Measurements from ENCODE around the gene CTDSPL. TPM values are rescaled to one million over a fixed set of nuclear protein-coding genes. Genes with fewer than 3 reads are reported as not detected.

The CTDSPL gene
- total RNA-seq, 1 experiment from 2014 or later = 81.9 TPM

DNA sequence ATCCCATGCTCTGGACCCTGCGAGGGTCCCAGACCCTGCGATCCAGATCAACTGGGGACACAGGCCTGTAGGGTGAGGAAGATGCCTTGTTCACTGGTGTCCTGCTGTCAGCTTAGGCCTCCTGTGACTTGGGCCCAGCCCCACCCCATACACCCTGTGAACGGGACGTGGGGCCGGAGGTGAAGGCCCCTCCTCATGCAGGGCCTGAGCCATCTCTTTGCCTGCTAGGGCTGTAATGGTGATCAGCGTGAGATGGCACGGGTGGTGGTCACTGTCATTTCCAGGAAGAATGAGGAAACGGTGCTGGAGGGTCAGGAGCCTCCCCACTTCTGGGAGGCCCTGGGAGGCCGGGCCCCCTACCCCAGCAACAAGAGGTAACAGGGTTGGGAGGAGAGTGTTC is 141.3 kb downstream of the CTDSPL start:
- intact Hi-C loops (cut with micrococcal nuclease; ENCODE audit: unreplicated experiment) = loop anchor here (5.0 kb wide), 1 partner anchor 39 kb away; no protein-coding TSS in a partner anchor
- no peaks in the 10 kb centered on the region for H3K27me3 Mint-ChIP-seq (ENCODE audit: unreplicated experiment)
- peaks cover 30% of the 10 kb centered on the region for H3K4me1 Mint-ChIP-seq (ENCODE audit: low read depth, unreplicated experiment)
- H3K9me3 Mint-ChIP-seq (ENCODE audit: low read depth, unreplicated experiment) = no peaks in the 10 kb centered on the region
- peaks cover 45% of the 10 kb centered on the region for H3K36me3 Mint-ChIP-seq (ENCODE audit: insufficient read depth, unreplicated experiment)
- H3K4me3 Mint-ChIP-seq (ENCODE audit: low read depth, unreplicated experiment) = no peak overlapping the region
- TF ChIP-seq, protein P1, sequence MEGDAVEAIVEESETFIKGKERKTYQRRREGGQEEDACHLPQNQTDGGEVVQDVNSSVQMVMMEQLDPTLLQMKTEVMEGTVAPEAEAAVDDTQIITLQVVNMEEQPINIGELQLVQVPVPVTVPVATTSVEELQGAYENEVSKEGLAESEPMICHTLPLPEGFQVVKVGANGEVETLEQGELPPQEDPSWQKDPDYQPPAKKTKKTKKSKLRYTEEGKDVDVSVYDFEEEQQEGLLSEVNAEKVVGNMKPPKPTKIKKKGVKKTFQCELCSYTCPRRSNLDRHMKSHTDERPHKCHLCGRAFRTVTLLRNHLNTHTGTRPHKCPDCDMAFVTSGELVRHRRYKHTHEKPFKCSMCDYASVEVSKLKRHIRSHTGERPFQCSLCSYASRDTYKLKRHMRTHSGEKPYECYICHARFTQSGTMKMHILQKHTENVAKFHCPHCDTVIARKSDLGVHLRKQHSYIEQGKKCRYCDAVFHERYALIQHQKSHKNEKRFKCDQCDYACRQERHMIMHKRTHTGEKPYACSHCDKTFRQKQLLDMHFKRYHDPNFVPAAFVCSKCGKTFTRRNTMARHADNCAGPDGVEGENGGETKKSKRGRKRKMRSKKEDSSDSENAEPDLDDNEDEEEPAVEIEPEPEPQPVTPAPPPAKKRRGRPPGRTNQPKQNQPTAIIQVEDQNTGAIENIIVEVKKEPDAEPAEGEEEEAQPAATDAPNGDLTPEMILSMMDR (IDR thresholded peaks at IDR 0.05; ENCODE audit: unreplicated experiment) = no peak
- CTCF ChIA-PET = interaction anchor here (1.3 kb wide), 1 partner anchor 29 kb away, joined by 16 read pairs; no protein-coding TSS in a partner anchor
- H3K27ac Mint-ChIP-seq (ENCODE audit: unreplicated experiment) = peak overlapping the region; percentile 44
- no peak for DNase-seq
- no TSS peak for BruUV-seq (replicated peaks)

DNA sequence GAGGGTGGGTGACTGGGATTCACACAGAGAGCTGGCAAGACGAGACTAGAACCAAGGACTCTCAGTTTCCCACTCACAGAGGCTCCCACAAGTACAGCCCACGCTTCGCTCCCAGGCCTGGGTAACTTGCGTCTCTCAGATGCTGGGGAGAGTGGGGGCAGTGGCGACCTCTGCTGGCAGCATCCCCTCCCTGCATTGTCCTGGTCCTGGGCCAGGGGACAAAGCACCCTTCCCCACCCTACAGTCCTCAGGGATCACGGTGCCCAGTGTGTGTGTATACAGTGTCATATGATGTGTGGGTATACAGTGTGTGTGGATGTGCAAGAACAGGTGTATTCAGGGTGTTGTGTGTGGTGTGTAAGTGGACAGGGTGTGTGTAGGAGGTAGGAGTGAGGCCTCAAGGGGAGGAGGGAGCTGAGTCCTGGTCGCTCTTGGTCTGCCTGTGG is 141.7 kb downstream of the CTDSPL start:
- no peaks in the 10 kb centered on the region for H3K27me3 Mint-ChIP-seq (ENCODE audit: unreplicated experiment)
- CTCF ChIA-PET = interaction anchor here (1.0 to 1.3 kb wide), 2 partner anchors 12 to 29 kb away, joined by 4 to 16 read pairs; partner anchors contain the start of gene VILL
- BruUV-seq (replicated peaks) = no TSS peak
- TF ChIP-seq, protein P1 (IDR thresholded peaks at IDR 0.05; ENCODE audit: unreplicated experiment) = peak; percentile 80
- intact Hi-C loops (cut with micrococcal nuclease; ENCODE audit: unreplicated experiment) = loop anchor here (5.0 kb wide), 1 partner anchor 39 kb away; no protein-coding TSS in a partner anchor
- no peak overlapping the region for H3K4me3 Mint-ChIP-seq (ENCODE audit: low read depth, unreplicated experiment)
- no peaks in the 10 kb centered on the region for H3K9me3 Mint-ChIP-seq (ENCODE audit: low read depth, unreplicated experiment)
- DNase-seq = peak; percentile 69
- H3K36me3 Mint-ChIP-seq (ENCODE audit: insufficient read depth, unreplicated experiment) = peaks cover 41% of the 10 kb centered on the region
- peak overlapping the region; percentile 44 for H3K27ac Mint-ChIP-seq (ENCODE audit: unreplicated experiment)
- peaks cover 30% of the 10 kb centered on the region for H3K4me1 Mint-ChIP-seq (ENCODE audit: low read depth, unreplicated experiment)

DNA sequence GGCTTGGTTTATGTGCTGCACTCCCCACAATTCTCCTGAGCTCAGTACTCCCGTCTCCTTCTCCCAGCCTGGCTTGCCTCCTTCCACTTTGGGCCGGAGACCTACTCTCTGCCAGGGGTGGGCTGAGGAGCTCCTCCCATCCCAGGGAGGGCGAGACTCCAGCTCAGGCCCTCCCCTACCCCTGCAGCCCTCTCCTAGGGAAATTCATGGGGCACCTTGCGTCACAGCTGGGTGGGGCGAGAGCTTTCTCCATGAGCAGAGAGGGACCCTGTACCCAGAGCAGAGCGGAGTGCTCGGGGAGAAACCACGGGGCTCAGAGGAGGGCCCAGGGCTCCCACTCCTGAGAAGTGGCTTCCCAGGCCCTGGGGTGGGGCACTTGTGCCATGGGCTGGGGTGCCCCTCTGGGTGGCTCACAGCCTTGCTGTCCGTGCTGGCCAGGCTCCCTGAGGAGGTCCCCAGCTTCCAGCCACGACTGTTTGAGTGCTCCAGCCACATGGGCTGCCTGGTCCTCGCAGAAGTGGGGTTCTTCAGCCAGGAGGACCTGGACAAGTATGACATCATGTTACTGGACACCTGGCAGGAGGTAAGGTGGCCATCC is 142.2 kb downstream of the CTDSPL start:
- peaks cover 30% of the 10 kb centered on the region for H3K4me1 Mint-ChIP-seq (ENCODE audit: low read depth, unreplicated experiment)
- intact Hi-C loops (cut with micrococcal nuclease; ENCODE audit: unreplicated experiment) = loop anchor here (2.0 to 5.0 kb wide), 2 partner anchors 38 to 113 kb away; no protein-coding TSS in a partner anchor
- peak overlapping the region; percentile 54 for H3K4me3 Mint-ChIP-seq (ENCODE audit: low read depth, unreplicated experiment)
- DNase-seq = no peak
- H3K27me3 Mint-ChIP-seq (ENCODE audit: unreplicated experiment) = no peaks in the 10 kb centered on the region
- BruUV-seq (replicated peaks) = no TSS peak
- H3K27ac Mint-ChIP-seq (ENCODE audit: unreplicated experiment) = peak overlapping the region; percentile 44
- CTCF ChIA-PET = interaction anchor here (1.0 to 1.3 kb wide), 2 partner anchors 13 to 30 kb away, joined by 4 to 16 read pairs; partner anchors contain the start of gene VILL
- peaks cover 43% of the 10 kb centered on the region for H3K36me3 Mint-ChIP-seq (ENCODE audit: insufficient read depth, unreplicated experiment)
- TF ChIP-seq, protein P1 (IDR thresholded peaks at IDR 0.05; ENCODE audit: unreplicated experiment) = peak; percentile 21
- no peaks in the 10 kb centered on the region for H3K9me3 Mint-ChIP-seq (ENCODE audit: low read depth, unreplicated experiment)

DNA sequence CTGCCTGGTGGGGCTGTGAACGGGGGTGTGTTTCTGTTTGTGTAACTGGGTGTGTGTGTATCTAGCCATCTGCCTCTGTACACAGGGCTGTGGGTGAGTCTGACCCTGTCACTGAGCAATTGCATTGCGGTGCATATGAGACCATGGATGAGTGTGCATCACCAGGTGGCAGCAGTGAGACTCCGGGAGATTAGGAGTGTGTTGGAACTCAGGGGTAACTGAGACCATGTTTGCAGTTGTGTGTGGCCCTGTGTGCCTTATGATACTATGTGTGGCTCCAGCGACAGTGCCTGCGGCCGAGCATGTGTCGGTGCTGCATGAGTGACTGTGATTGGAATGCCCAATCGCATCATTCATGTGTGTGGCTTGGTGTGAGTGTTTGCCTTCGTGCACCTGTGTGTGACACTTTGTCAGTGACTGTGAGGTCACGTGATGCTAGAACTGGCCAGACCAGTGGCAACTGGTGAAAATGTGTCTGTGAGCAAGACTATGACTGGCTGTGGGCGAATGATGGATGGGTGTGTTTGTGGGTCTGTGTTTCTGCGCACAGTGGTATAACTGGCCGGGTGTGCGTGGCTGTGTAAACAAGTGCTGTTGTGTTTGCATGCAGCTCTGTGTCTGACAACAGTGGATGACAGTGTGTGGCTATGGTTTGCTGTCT is 142.9 kb downstream of the CTDSPL start:
- peaks cover 30% of the 10 kb centered on the region for H3K4me1 Mint-ChIP-seq (ENCODE audit: low read depth, unreplicated experiment)
- peak overlapping the region; percentile 75 for H3K27ac Mint-ChIP-seq (ENCODE audit: unreplicated experiment)
- CTCF ChIA-PET = interaction anchor here (1.0 to 1.3 kb wide), 4 partner anchors 8 to 30 kb away, joined by 4 to 16 read pairs (median 6); partner anchors contain the start of gene VILL
- TF ChIP-seq, protein P1 (IDR thresholded peaks at IDR 0.05; ENCODE audit: unreplicated experiment) = peak; percentile 78
- no TSS peak for BruUV-seq (replicated peaks)
- peaks cover 41% of the 10 kb centered on the region for H3K36me3 Mint-ChIP-seq (ENCODE audit: insufficient read depth, unreplicated experiment)
- H3K9me3 Mint-ChIP-seq (ENCODE audit: low read depth, unreplicated experiment) = no peaks in the 10 kb centered on the region
- DNase-seq = peak; percentile 84
- intact Hi-C loops (cut with micrococcal nuclease; ENCODE audit: unreplicated experiment) = loop anchor here (2.0 to 5.0 kb wide), 2 partner anchors 38 to 112 kb away; no protein-coding TSS in a partner anchor
- H3K4me3 Mint-ChIP-seq (ENCODE audit: low read depth, unreplicated experiment) = peak overlapping the region; percentile 54
- no peaks in the 10 kb centered on the region for H3K27me3 Mint-ChIP-seq (ENCODE audit: unreplicated experiment)
